ENCODE data around the gene GAB2. TPM values are rescaled to one million over a fixed set of nuclear protein-coding genes. Genes with fewer than 3 reads are reported as not detected.

The GAB2 gene
- total and polyA plus RNA-seq, 2 experiments from 2014 or later: 4.9 to 10.2 TPM

- Histone ChIP-seq H4K20me1 (ENCODE audit: insufficient read depth, poor library complexity, severe bottlenecking) (peaks cover 2% of the 10 kb centered on the region), H3K4me2 (no peak overlapping the region)
Observed at GRCh38 chr11:78192911-78193351, 224.7 kb downstream of the GAB2 start.

DNA sequence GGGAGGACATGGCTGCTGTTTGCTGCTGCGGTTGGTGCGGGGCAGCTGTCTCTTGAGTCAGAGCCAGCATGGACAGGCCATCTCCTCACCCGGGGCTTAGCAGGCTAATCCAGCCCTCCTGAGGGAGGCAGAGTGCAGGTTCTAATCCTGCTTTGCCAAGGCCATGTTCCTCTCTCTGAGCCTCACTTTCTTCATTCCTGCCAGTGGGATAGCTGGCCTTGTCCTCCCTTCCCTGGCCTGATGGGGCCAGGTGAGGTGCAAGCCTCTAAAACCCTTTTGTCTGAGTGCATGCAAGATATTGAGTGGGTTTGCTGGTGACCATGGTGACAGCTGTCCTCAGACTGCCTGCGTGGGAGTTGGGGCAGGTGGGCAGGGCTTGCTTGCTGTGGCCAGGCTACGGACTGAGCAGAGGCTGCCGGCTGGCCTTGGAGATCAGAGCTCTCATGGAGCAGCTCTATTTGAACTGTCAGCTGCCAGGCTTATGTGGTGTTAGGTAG is 225.3 kb downstream of the GAB2 start:
- no peak for DNase-seq (ENCODE audit: low spot score)
- no peak overlapping the region for H2AFZ ChIP-seq
- H3K9me2 ChIP-seq (replicated peaks; ENCODE audit: insufficient read depth): no peaks in the 10 kb centered on the region
- TF ChIP-seq EZH2 (IDR thresholded peaks at IDR 0.05; ENCODE audit: borderline replicate concordance): no peak
- TF ChIP-seq, protein P1, sequence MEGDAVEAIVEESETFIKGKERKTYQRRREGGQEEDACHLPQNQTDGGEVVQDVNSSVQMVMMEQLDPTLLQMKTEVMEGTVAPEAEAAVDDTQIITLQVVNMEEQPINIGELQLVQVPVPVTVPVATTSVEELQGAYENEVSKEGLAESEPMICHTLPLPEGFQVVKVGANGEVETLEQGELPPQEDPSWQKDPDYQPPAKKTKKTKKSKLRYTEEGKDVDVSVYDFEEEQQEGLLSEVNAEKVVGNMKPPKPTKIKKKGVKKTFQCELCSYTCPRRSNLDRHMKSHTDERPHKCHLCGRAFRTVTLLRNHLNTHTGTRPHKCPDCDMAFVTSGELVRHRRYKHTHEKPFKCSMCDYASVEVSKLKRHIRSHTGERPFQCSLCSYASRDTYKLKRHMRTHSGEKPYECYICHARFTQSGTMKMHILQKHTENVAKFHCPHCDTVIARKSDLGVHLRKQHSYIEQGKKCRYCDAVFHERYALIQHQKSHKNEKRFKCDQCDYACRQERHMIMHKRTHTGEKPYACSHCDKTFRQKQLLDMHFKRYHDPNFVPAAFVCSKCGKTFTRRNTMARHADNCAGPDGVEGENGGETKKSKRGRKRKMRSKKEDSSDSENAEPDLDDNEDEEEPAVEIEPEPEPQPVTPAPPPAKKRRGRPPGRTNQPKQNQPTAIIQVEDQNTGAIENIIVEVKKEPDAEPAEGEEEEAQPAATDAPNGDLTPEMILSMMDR (IDR thresholded peaks at IDR 0.05; ENCODE audit: poor library complexity): no peak
- no peak for TF ChIP-seq EZH2phosphoT487 (IDR thresholded peaks at IDR 0.05; ENCODE audit: low read depth, severe bottlenecking, unreplicated experiment)
- H3K27me3 ChIP-seq: no peaks in the 10 kb centered on the region
- no peaks in the 10 kb centered on the region for H3K9me3 ChIP-seq (ENCODE audit: low read depth)
- no peak overlapping the region for H3K4me2 ChIP-seq
- peaks cover 60% of the 10 kb centered on the region for H3K79me2 ChIP-seq
- peaks cover 21% of the 10 kb centered on the region for H3K4me1 ChIP-seq (ENCODE audit: insufficient read depth)
- peaks cover 2% of the 10 kb centered on the region for H4K20me1 ChIP-seq (ENCODE audit: insufficient read depth, poor library complexity, severe bottlenecking)
- no peak overlapping the region for H3K27ac ChIP-seq
- H3K4me3 ChIP-seq: no peak overlapping the region
- WGBS (ENCODE audit: low lambda C conversion rate, missing lambda C conversion rate): 81% methylated on average over 6 of the region's 6 CpGs
- no peaks in the 10 kb centered on the region for H3K36me3 ChIP-seq (replicated peaks; ENCODE audit: insufficient read depth, low read depth)

More at GRCh38 chr11:78192911-78193351, 224.7 kb downstream of the GAB2 start:
- 93% methylated on average over 4 of the region's 4 CpGs for WGBS (ENCODE audit: low lambda C conversion rate, missing lambda C conversion rate)
- no peak for TF ChIP-seq EZH2 (IDR thresholded peaks at IDR 0.05; ENCODE audit: borderline replicate concordance)
- TF ChIP-seq, protein P1 (IDR thresholded peaks at IDR 0.05; ENCODE audit: poor library complexity): no peak
- TF ChIP-seq EZH2phosphoT487 (IDR thresholded peaks at IDR 0.05; ENCODE audit: low read depth, severe bottlenecking, unreplicated experiment): no peak
- H3K27me3 ChIP-seq: no peaks in the 10 kb centered on the region
- H2AFZ ChIP-seq: no peak overlapping the region
- H3K27ac ChIP-seq: no peak overlapping the region
- no peaks in the 10 kb centered on the region for H3K36me3 ChIP-seq (replicated peaks; ENCODE audit: insufficient read depth, low read depth)
- H3K79me2 ChIP-seq: peaks cover 55% of the 10 kb centered on the region
- no peak for DNase-seq (ENCODE audit: low spot score)
- H3K9me3 ChIP-seq (ENCODE audit: low read depth): no peaks in the 10 kb centered on the region
- no peaks in the 10 kb centered on the region for H3K9me2 ChIP-seq (replicated peaks; ENCODE audit: insufficient read depth)
- H3K4me1 ChIP-seq (ENCODE audit: insufficient read depth): peaks cover 17% of the 10 kb centered on the region
- H3K4me3 ChIP-seq: no peak overlapping the region

- peaks cover 31% of the 10 kb centered on the region for H3K4me1 ChIP-seq (ENCODE audit: insufficient read depth)
- no peaks in the 10 kb centered on the region for H3K36me3 ChIP-seq (replicated peaks; ENCODE audit: insufficient read depth, low read depth)
- no peak for DNase-seq (ENCODE audit: low spot score)
- H3K9me3 ChIP-seq (ENCODE audit: low read depth): no peaks in the 10 kb centered on the region
- TF ChIP-seq, protein P1 (IDR thresholded peaks at IDR 0.05; ENCODE audit: poor library complexity): no peak
- TF ChIP-seq EZH2 (IDR thresholded peaks at IDR 0.05; ENCODE audit: borderline replicate concordance): no peak
- TF ChIP-seq EZH2phosphoT487 (IDR thresholded peaks at IDR 0.05; ENCODE audit: low read depth, severe bottlenecking, unreplicated experiment): no peak
- H3K27ac ChIP-seq: no peak overlapping the region
- 91% methylated on average over 14 of the region's 14 CpGs for WGBS (ENCODE audit: low lambda C conversion rate, missing lambda C conversion rate)
- H3K4me3 ChIP-seq: no peak overlapping the region
- no peaks in the 10 kb centered on the region for H3K27me3 ChIP-seq
- H3K9me2 ChIP-seq (replicated peaks; ENCODE audit: insufficient read depth): no peaks in the 10 kb centered on the region
- H4K20me1 ChIP-seq (ENCODE audit: insufficient read depth, poor library complexity, severe bottlenecking): peaks cover 2% of the 10 kb centered on the region
- no peak overlapping the region for H3K4me2 ChIP-seq
- H2AFZ ChIP-seq: no peak overlapping the region
- H3K79me2 ChIP-seq: peaks cover 70% of the 10 kb centered on the region
Observed at GRCh38 chr11:78190871-78191538, 226.6 kb downstream of the GAB2 start.

Data from hepatocyte (in vitro differentiated cells).